H1 (cell line): Measurements from ENCODE around the gene KLHDC7B. TPM values are rescaled to one million over a fixed set of nuclear protein-coding genes. Genes with fewer than 3 reads are reported as not detected.

Source experiments
- CTCF ChIA-PET: fragments of 300-600 bp; sonication (Branson Sonifier 250); formaldehyde crosslinking; loops from one replicate; lab custom pipeline; 2021; ENCODE audit not compliant: partially characterized antibody; lab: Charles Lee
- POLR2A ChIA-PET: fragments of 300-600 bp; sonication (Branson Sonifier 250); formaldehyde crosslinking; loops from one replicate; lab custom pipeline; 2021; ENCODE audit warnings: inconsistent platforms; ENCODE audit not compliant: partially characterized antibody; lab: Charles Lee
- DNase-seq, 2 experiments: peaks; one replicate each; pipeline versions ENCODE4 v3.0.0 to v3.0.0-alpha.2; 2010 to 2022; ENCODE audit warnings: low spot score in 2 of 2, low read depth in 1 of 2, mixed read lengths in 1 of 2
- FAIRE-seq: peaks from 2 replicates; lab custom pipeline; 2011; peaks lifted over from hg19 to GRCh38; lab: Jason Lieb, UNC
- H2AFZ ChIP-seq: 2 replicates; pipeline ENCODE4 v1.8.1; 2012; ENCODE audit warnings: low read length, inconsistent platforms
- H2AK5ac ChIP-seq: 2 replicates; pipeline ENCODE4 v1.6.1; 2013; ENCODE audit warnings: low read depth, low read length
- H2BK120ac ChIP-seq: replicated peaks from 2 replicates; pipeline ENCODE3; 2013; ENCODE audit warnings: low read depth, low read length, inconsistent platforms
- H2BK12ac ChIP-seq: 2 replicates; pipeline ENCODE4 v1.6.1; 2013; ENCODE audit warnings: low read depth, low read length
- H2BK15ac ChIP-seq: 2 replicates; pipeline ENCODE4 v1.6.1; 2013; ENCODE audit warnings: low read length
- H2BK20ac ChIP-seq: 2 replicates; pipeline ENCODE4 v1.6.1; 2013; ENCODE audit warnings: low read length
- H2BK5ac ChIP-seq: 2 replicates; pipeline ENCODE4 v1.6.1; 2013; ENCODE audit warnings: low read depth, low read length
- H3K14ac ChIP-seq: 2 replicates; pipeline ENCODE4 v1.6.1; 2013; ENCODE audit warnings: inconsistent platforms; ENCODE audit not compliant: insufficient read length
- H3K18ac ChIP-seq: 2 replicates; pipeline ENCODE4 v1.6.1; 2013; ENCODE audit warnings: low read length; ENCODE audit errors: extremely low read depth
- H3K23ac ChIP-seq: 2 replicates; pipeline ENCODE4 v1.6.1; 2013; ENCODE audit warnings: inconsistent platforms; ENCODE audit not compliant: insufficient read length
- H3K23me2 ChIP-seq: 2 replicates; pipeline ENCODE4 v1.6.1; 2013; ENCODE audit warnings: low read depth, low read length
- H3K27ac ChIP-seq: 2 replicates; pipeline ENCODE4 v1.6.1; 2011; ENCODE audit warnings: low read depth, low read length, inconsistent platforms
- H3K27me3 ChIP-seq, 4 experiments: replicated peaks in 1 of 4; 1 replicate in 1 of 4; 2 replicates in 3 of 4; pipeline versions ENCODE4 v1.6.1 to v1.8.1; 2011 to 2013; ENCODE audit warnings: low read length in 3 of 4, mild to moderate bottlenecking in 3 of 4, inconsistent platforms in 2 of 4, mixed read lengths in 2 of 4, moderate library complexity in 1 of 4; ENCODE audit not compliant: control insufficient read depth in 3 of 4, insufficient read depth in 3 of 4; ENCODE audit errors: extremely low read depth in 1 of 4
- H3K36me3 ChIP-seq, 4 experiments: 2 replicates each; pipeline versions ENCODE4 v1.6.1 to v1.8.1; 2011 to 2013; ENCODE audit warnings: mild to moderate bottlenecking in 4 of 4, low read length in 3 of 4, moderate library complexity in 2 of 4, control low read depth in 1 of 4, inconsistent platforms in 1 of 4; ENCODE audit not compliant: insufficient read depth in 4 of 4, control insufficient read depth in 2 of 4
- H3K4ac ChIP-seq: replicated peaks from 2 replicates; pipeline ENCODE3; 2013; ENCODE audit warnings: low read length, low read depth, mixed read lengths, inconsistent platforms; ENCODE audit not compliant: insufficient read length
- H3K4me1 ChIP-seq, 4 experiments: replicated peaks in 1 of 4; 1 replicate in 1 of 4; 2 replicates in 3 of 4; pipeline versions ENCODE4 v1.6.1 to v1.8.1; 2011 to 2013; ENCODE audit warnings: low read length in 3 of 4, inconsistent platforms in 2 of 4, mixed read lengths in 1 of 4; ENCODE audit not compliant: insufficient read depth in 4 of 4, control insufficient read depth in 3 of 4
- H3K4me2 ChIP-seq, 2 experiments: 2 replicates each; pipeline versions ENCODE4 v1.6.1 to v1.8.1; 2011 to 2013; ENCODE audit warnings: low read depth in 2 of 2, low read length in 2 of 2, control low read depth in 1 of 2, inconsistent platforms in 1 of 2, mild to moderate bottlenecking in 1 of 2; ENCODE audit not compliant: insufficient read depth in 1 of 2
- H3K4me3 ChIP-seq, 4 experiments: fragments of 200-600, 300-600 bp in 1 of 4; sonication (generic), shearing (Covaris generic), sonication (Bioruptor Twin) in 1 of 4; 2 replicates each; pipeline versions ENCODE4 v1.5.1 to v1.8.1; 2011 to 2016; ENCODE audit warnings: low read length in 4 of 4, low read depth in 3 of 4, control low read depth in 2 of 4, inconsistent platforms in 2 of 4, mild to moderate bottlenecking in 2 of 4, mixed read lengths in 1 of 4, moderate library complexity in 1 of 4; ENCODE audit not compliant: insufficient read depth in 2 of 4; ENCODE audit errors: extremely low read depth in 1 of 4
- H3K56ac ChIP-seq: replicated peaks from 2 replicates; pipeline ENCODE3; 2013; ENCODE audit warnings: low read depth, mild to moderate bottlenecking, mixed read lengths, low read length, inconsistent platforms; ENCODE audit not compliant: insufficient read length
- H3K79me1 ChIP-seq: 2 replicates; pipeline ENCODE4 v1.6.1; 2013; ENCODE audit warnings: low read depth, low read length, control low read depth
- H3K79me2 ChIP-seq, 2 experiments: 2 replicates each; pipeline versions ENCODE4 v1.6.1 to v1.8.1; 2012 to 2013; ENCODE audit warnings: low read length in 2 of 2, mild to moderate bottlenecking in 2 of 2, inconsistent platforms in 1 of 2; ENCODE audit not compliant: insufficient read depth in 2 of 2, control insufficient read depth in 1 of 2
- H3K9ac ChIP-seq, 4 experiments: replicated peaks in 1 of 4; 1 replicate in 1 of 4; 2 replicates in 3 of 4; pipeline versions ENCODE4 v1.6.1 to v1.8.1; 2011 to 2013; ENCODE audit warnings: low read depth in 3 of 4, low read length in 3 of 4, control low read depth in 2 of 4, mild to moderate bottlenecking in 2 of 4, moderate library complexity in 2 of 4, inconsistent platforms in 1 of 4; ENCODE audit errors: extremely low read depth in 1 of 4
- H3K9me3 ChIP-seq, 2 experiments: 2 replicates each; pipeline versions ENCODE4 v1.6.1 to v1.8.1; 2012 to 2013; ENCODE audit warnings: mild to moderate bottlenecking in 2 of 2, moderate library complexity in 2 of 2, control low read depth in 1 of 2, inconsistent platforms in 1 of 2, low read depth in 1 of 2, low read length in 1 of 2, mixed read lengths in 1 of 2; ENCODE audit not compliant: insufficient read depth in 2 of 2
- H4K20me1 ChIP-seq, 2 experiments: replicated peaks in 1 of 2; 2 replicates each; pipeline versions ENCODE3 to v1.8.1; 2011 to 2013; ENCODE audit warnings: inconsistent platforms in 2 of 2, low read length in 2 of 2, mild to moderate bottlenecking in 1 of 2; ENCODE audit not compliant: insufficient read depth in 2 of 2, control insufficient read depth in 1 of 2
- H4K5ac ChIP-seq: 2 replicates; pipeline ENCODE4 v1.6.1; 2013; ENCODE audit warnings: low read length, low read depth, mixed read lengths, inconsistent platforms; ENCODE audit not compliant: insufficient read length
- H4K8ac ChIP-seq: 2 replicates; pipeline ENCODE4 v1.8.0; 2013; ENCODE audit warnings: mild to moderate bottlenecking, moderate library complexity, low read length, inconsistent platforms; ENCODE audit not compliant: insufficient read depth; ENCODE audit errors: extremely low read depth
- H4K91ac ChIP-seq: replicated peaks from 2 replicates; pipeline ENCODE3; 2013; ENCODE audit warnings: low read length, mixed read lengths, inconsistent platforms; ENCODE audit not compliant: insufficient read length
- BRCA1 ChIP-seq: IDR thresholded peaks from 2 replicates; pipeline ENCODE4 v1.6.1; 2012; ENCODE audit warnings: low read depth, low read length, improper control_type of control experiment
- EP300 ChIP-seq, 2 experiments: IDR thresholded peaks; 1 replicate in 1 of 2; 2 replicates in 1 of 2; pipeline ENCODE4 v1.6.1; 2011 to 2012; ENCODE audit warnings: low read depth in 2 of 2, low read length in 2 of 2, mild to moderate bottlenecking in 2 of 2, borderline replicate concordance in 1 of 2, inconsistent platforms in 1 of 2, moderate library complexity in 1 of 2
- WGBS, 2 experiments: shearing (Covaris generic) in 1 of 2; methylation state at CpG; one replicate each; pipeline versions ENCODE4 v1.1.6 to v1.1.7; 2013 to 2015; ENCODE audit warnings: low lambda C conversion rate in 2 of 2, mixed read lengths in 2 of 2, inconsistent platforms in 1 of 2, low coverage in 1 of 2, missing lambda C conversion rate in 1 of 2; ENCODE audit not compliant: insufficient replicate concordance in 2 of 2, insufficient coverage in 1 of 2, insufficient read length in 1 of 2; ENCODE audit errors: extremely low coverage in 1 of 2, missing lambda C conversion rate in 1 of 2; 5-methylcytosine and 5-hydroxymethylcytosine counted together
- polyA plus RNA-seq, 7 experiments: library from polyadenylated mRNA; depleted of rRNA in 3 of 7; stranded (reverse) in 5 of 7; unstranded in 2 of 7; fragments of >200 nt in 5 of 7; fragments of 200-250 nt in 2 of 7; gene quantifications; 1 replicate in 5 of 7; 2 replicates in 1 of 7; 4 replicates in 1 of 7; pipeline versions ENCODE4 v1.2.1 to v1.2.3, GENCODE V29; 2011 to 2013; ENCODE audit warnings: missing spikeins in 2 of 7, mixed read lengths in 2 of 7
- total RNA-seq: library from RNA; stranded (reverse); fragmentation: NEBNext Ultra II Directional; extraction: Animal tissue kit (Norgen Biotek cat#: 25700); gene quantifications from 2 replicates; pipeline ENCODE4 v1.2.1, GENCODE V29; 2021

Gene KLHDC7B
- total and polyA plus RNA-seq, 2 of the 8 experiments (the other 6 are each of a cell fraction or from before 2014, with no cell fraction given), result not detected

DNA sequence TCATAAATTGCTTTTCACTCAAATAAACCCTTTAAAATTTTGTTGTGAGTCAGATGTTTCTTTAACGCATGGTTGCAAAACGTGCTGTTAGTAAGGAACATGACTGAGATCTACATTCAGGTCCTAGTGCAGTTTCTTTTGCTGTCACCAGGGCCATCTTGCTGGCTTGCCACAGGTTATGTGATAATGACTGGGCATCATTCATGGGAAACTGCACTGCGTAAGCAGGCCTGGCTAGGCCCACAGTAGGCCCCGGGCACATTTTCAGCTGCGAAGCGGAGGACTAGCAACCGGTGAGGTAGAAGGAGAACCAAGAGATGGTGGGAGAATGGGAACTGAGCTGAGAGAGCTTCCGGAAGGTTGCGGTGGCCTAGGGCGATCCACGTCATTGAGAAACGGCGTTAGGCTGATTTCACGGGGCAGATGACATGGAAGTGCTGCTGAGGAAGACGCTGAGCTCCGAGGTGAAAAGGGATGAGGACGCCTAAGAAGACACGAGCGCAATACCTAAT, 3.2 kb upstream of the KLHDC7B start:
- Histone ChIP-seq H3K56ac (no peak overlapping the region), H4K20me1 (no peaks in the 10 kb centered on the region), H3K9ac (no peak overlapping the region), H3K79me1 (no peaks in the 10 kb centered on the region), H4K5ac (no peak overlapping the region), H2BK12ac (no peak overlapping the region), H2AFZ (no peak overlapping the region), H3K4me2 (no peak overlapping the region), H2BK5ac (no peak overlapping the region), H3K36me3 (no peaks in the 10 kb centered on the region), H3K14ac (no peak overlapping the region), H4K8ac (no peak overlapping the region; the same call in 1 of the 2 replicates), H3K4ac (no peak overlapping the region), H2BK20ac (no peak overlapping the region), H2BK15ac (no peak overlapping the region), H2AK5ac (no peak overlapping the region), H3K27me3 (peaks cover 0 to 10% (median 6%) of the 10 kb centered on the region in 4 experiments; a peak in 5 of 7 replicates), H3K18ac (no peak overlapping the region), H3K4me1 (peaks cover 0 to 2% (median 0%) of the 10 kb centered on the region in 4 experiments; a peak in 1 of 7 replicates), H3K79me2 (no peaks in the 10 kb centered on the region), H2BK120ac (no peak overlapping the region), H3K9me3 (no peaks in the 10 kb centered on the region), H3K23ac (no peak overlapping the region), H3K23me2 (no peaks in the 10 kb centered on the region), H3K27ac (no peak overlapping the region), H3K4me3 (no peak overlapping the region), H4K91ac (no peak overlapping the region)
- FAIRE-seq (peak; percentile 19), DNase-seq (no peak)
- WGBS, 2 experiments, result 91% methylated on average over 19 of the region's 19 CpGs; no CpG with 5 or more reads in 1 of the 2 experiments
- CTCF ChIA-PET, result no interaction called here
- POLR2A ChIA-PET, result no interaction called here
- TF ChIP-seq EP300 (IDR thresholded peaks at IDR 0.05; ENCODE audit: borderline replicate concordance in 1 of 2, low read depth in 2 of 2, low read length in 2 of 2) (no peak), BRCA1 (no peak)
